HG03575 (cell line): ENCODE measurements around the gene RNF157.

ENCODE experiments used
- ATAC-seq: cut with Tn5 transposase; IDR thresholded peaks from one replicate; pipeline ENCODE4 v1.9.1; 2021; ENCODE audit not compliant: unreplicated experiment, insufficient number of reproducible peaks, low FRiP score; ENCODE audit errors: extremely low read depth

The RNF157 gene

DNA sequence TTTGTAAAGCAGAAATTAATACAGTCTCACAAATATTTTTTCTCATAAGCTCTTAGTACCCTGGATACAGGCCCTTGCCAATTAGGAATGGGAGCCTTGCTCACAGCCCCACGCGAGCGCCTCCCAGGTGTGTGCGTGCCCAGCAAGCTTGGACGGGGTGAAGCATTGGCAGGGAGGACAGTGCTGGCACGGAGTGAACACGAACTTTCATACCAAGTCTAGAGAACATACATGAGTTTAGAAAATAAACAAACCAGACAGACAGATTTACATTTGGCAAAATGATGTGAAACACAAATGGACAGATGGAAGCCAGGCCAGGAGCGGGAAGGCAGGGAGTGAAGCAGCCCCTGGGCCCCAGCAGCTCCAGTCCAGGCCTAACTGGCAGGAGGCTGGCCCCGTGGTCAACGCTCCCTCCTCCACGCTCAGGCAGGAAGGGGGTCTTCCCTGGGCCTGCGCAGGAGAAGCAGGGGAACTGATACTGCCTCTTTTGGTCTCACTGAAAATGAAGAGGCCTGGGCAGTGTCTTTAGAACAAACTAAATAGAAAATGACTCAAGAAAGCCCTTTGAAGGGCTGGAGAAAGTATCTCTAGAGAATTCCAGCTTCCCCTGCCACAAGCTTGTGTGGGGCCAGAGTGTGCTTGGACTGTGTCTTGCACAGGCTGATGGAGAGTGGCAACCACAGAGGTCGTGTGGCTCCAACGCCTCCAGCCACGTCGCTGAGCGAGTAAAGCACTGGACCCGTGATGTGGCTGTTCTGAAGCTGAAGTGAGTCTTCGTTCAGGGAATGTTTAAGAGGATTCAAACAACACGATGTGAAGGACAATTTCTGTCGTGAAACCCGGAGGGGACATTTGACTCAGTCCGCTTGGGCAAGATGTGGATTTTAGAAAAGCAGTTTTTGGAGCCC lies 89.3 kb downstream of the RNF157 start:
- no peak for ATAC-seq

DNA sequence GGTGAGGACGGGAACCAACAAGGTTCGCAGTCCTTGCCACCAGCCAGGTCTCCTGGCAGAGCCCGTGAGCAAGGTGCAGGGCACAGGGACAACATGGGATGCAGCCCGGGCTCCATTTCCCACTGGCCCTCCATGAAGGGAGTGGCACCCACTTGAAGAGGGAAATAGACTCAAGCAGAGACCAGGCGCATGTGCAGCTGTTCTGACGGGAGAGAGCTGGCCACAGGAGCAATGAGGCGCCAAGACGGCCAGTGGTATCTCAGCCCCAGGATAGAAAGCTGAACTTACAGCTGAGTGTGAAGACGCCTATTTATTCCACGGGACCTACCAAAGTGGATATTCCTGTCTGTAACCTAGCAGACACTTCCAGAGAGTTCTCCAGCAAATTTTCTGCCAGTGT lies 91.1 kb downstream of the RNF157 start:
- no peak for ATAC-seq

DNA sequence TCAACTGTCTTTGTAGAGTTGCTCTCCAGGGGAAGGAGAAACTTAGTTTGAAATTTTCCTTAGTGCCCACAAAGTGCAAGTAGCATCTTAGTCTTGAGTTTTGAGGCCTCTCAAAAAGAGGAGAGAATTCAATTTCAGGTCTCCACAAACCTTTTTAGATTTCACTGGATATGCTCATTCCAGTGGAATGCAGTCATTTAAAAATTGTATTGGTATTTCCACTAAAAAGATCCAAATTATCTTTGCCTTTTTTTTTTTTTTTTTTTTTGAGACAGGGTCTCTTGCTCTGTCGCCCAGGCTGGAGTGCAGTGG lies 92.3 kb downstream of the RNF157 start:
- ATAC-seq: no peak

DNA sequence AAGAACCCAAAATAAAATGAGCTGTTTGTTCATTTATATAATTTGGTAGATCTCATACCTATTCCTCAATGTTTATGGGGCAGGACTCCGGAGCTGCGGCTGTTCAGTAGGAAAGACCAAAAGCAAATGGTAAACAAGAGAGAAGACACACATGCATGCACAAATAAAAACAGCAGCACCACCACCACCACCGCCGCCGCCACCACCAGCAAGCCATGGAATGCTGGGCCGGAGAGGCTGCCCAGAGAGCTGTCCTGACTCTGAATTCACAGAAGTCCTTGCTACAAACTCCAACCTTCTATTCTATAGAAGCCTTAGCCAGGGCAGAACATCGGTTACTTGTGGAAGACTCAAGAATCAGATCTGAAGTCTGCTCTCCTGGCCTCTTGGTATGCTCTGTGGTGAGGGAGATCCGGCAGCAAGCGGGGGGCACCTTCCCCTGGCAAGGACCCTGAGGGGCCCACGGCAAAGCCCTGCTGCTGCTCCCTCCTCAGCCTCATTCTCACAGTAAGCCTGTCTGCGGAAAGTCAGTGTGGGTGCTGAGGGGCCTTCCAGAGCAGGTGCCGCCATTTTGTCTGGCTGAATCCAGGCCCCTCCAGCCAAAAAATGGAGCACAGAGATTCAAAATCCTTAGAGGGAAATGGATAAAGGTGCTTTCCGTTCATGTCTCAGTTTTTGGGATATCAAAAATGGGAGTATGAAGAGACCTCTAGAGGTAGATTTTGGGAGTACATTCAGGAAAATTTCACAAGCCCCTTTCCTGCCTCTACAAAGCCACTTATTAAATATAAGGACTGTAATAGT lies 92.9 kb downstream of the RNF157 start:
- ATAC-seq: no peak

DNA sequence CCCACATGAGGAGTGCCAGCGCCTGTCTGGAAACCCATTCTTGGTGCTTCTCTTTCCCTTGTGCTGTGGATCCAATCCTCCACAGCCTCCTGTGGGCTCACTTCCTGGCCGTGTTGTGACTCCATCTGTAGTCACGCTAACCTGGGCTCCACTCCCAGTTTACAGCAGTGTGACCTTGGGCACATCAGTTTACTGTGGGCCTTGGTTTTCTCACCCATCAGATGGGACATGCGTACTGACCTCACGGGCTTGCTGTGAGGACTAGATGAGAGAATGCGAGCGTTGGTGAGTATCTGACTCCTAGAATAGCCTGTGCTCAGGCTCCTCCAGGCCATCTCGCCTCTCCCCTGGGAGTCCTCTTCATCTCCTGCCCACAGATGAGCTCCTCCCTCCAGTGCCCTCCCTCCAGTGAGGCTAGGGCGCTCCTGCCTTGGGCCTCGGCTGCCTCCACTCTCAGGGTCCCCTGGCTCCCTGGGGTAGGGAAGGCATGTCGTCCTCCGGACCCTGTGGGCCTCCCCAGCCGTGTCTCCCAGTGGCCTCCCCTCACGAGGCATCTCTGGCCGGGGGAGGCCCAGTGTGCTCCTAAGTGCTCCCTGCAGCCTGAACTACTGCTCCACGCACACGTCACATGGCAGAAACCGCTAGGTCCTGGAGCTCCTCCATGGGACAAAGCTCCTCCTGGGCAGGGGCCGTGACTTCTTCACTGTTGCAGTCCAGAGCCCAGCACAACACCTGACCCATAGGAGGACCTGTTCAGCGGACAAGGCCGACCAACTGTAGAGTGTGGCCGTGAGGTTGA lies 94.0 kb downstream of the RNF157 start:
- no peak for ATAC-seq

DNA sequence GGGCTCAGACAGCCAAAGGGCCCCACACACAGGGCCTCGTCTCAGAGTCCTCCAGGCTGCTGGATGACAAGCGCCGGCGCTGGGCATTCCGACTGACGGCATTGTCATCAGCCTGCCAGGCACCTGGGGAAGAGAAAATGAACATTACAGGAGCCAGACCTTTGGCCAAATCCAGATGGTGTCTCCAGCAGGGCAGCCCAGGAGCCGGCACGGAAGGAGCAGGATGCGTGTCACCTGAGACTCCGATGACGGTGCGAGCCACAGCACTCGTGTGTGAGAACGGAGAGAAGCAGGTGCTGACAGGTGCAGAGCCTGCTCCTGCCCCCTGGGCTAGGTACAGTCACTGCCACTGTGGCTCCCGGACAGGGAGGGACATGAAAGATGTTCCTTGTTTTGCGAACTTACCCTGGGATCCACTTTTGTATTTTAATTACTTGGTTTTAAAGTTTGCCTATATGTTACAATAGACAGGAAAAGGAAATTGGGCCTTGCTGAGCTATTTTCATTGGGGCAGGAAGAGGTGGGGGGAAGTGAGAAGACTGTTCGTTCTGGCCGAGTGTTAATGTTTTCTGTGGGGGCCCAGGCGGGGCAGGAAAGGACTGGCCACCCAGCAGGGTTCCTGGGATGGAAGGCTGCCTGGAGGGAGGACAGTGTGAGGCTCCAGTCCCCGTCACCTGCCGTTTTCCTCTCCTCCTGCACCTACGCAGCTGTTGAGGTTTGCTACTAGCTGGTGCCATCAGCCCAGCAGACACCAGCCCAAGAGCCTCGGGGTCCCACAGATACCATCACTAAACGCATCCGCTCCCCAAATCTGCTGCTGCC lies 94.9 kb downstream of the RNF157 start:
- ATAC-seq: no peak

DNA sequence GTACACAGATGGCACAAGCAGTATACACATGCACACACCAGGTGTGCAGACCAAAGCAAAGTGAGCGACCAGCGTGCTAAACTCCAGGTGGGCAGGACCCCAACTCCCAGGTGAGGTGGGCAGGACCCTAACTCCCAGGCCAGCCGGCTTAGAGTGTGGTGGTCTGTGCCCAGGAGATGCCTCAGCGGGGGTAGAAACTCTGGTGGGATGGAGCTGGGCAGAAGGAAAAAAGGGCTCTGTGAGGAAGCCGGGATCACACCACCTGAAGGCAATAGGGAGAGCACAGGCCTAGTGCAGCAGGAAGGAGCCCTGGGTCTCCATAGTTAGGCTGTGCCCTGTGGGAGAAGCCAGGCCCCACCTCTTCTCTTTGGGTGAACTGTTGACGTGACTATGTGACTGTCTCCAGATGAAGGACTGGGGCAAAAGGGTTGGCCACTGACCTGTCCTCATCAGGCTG lies 97.7 kb downstream of the RNF157 start:
- no peak for ATAC-seq

DNA sequence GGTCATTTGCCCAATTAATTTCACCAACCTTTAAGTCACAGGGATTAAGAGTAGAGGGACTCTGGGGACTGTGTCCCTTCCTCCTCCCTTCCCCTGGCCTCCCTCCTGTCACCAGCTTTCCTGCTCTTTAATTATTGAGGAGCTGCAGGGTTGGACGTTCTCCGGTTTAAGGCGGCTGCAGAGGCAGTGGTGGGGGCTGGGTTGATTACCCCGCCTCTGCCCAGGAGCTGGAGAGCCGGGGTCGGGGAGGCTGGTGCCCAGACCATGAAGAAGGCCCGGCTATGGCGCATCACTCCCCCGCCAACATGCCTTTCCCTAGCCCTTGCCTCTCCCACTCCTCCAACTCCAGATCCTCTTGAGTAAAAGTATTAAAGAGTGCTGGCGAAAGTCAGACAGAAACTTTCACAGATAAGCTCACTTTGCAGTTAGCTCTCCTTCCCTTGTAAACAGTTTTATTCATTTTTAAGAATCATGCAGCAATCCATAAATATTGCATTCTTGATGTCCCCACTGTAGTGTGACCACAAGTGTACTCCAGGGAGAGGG lies 98.2 kb downstream of the RNF157 start:
- ATAC-seq: no peak

DNA sequence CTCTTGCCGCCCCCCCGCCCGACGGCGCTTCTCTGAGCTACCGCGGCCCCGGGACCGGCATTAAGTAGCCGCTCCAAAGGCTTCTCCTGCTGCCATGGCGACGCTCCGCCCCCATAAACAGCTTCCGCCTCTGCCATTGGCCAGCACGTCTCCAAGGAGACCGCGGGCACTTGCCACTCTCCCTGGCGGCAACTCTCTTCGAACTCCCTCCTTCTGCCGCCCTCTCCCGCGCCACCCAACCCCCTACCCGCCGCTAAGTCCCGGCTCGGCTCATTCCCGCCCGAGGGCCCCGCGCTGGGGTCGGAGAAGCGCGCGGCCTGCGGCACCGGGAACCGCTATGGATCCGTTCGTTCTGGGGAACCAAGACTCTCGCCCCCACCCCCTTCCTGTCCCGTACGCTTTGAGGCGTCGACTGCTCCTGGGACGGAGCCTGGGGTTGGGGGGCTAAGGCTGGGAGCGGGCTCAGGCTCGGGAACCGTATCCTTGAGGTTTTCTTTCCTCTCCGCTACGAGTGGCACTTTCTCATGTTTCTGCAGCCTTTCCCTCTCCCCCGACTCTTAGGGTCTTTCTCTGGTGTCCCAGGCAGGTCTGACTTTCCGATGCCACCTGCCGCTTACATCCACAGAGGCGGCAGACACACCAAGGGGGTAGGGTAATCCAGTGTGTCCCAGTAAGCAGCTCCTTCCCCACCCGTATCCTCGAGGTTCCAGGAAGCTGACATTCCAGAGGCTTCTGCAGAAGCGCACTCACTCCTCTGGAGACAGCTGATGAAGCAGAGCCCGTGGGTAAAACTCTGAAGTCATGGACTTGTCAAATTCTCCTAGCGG lies 98.9 kb downstream of the RNF157 start, which contains the start of gene FOXJ1:
Gene FOXJ1, minus strand, starts transcription at position 34 of the 827 bp plus-strand sequence. CDS start 850 bp downstream, outside the sequence.
- ATAC-seq: no peak

DNA sequence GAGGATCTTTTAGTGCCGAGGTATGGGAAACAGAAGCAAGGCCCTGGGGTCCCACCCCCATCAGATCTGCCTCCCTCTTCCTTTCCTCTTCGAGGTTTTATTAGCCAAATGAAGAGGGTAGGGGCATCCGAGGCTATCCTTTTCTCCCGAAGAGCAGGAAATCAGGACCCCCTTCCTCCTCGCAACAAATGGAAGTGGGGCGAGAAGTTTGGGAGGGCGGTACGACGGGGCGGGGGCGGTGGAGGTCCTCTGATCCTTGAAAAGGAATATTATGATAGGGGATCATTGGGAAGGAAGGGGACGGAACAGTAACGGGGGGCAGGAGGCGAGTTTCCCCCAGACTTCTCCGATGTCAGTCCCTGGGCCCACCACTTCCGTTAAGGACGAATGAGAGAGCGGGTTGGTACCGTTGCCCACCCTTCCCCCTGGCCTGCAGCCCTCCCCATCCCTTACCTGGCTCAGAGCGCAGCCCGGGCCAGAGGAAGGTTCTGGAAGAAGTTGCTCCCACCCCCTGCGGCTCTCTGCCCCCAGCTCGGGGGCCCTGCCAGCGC lies 99.6 kb downstream of the RNF157 start:
- ATAC-seq: no peak

DNA sequence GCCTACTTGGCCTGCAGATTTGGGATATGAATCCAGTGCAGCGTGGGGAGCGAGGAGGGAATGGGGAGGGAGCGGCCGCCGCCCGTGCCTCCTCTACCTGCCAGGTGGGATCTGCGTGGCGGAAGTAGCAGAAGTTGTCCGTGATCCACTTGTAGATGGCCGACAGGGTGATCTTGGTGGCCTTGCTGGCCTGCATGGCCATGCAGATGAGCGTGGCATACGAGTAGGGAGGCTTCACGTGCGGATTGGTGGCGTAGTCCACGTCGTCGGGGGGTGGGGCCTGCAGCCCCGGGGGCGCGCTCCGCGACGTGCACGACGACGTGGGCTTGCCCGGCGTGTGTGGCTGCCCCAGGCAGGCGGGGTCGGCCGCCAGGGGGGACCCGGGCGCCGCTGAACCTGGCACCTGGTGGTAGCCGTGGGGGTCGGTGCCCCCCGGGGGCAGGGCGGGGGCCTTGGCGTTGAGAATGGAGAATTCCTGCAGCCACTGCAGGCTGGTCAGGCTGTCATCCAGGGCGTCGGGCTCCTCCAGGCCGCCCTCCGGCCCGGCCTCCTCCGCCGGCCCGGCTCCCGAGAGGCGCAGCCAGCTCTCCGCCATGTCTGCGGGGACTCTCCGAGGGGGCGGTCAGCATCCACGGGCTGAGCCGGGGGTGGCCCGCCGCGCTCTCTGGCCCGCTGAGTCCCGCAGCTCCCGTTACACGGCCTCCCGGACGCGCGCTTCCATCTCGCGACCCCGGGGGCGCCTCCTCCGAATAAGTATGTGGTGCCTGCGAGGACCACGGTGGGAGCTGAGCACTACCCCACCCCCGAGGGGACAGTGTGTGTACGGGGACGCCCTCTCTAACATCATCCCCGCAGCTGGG lies 100.3 kb downstream of the RNF157 start:
- no peak for ATAC-seq

DNA sequence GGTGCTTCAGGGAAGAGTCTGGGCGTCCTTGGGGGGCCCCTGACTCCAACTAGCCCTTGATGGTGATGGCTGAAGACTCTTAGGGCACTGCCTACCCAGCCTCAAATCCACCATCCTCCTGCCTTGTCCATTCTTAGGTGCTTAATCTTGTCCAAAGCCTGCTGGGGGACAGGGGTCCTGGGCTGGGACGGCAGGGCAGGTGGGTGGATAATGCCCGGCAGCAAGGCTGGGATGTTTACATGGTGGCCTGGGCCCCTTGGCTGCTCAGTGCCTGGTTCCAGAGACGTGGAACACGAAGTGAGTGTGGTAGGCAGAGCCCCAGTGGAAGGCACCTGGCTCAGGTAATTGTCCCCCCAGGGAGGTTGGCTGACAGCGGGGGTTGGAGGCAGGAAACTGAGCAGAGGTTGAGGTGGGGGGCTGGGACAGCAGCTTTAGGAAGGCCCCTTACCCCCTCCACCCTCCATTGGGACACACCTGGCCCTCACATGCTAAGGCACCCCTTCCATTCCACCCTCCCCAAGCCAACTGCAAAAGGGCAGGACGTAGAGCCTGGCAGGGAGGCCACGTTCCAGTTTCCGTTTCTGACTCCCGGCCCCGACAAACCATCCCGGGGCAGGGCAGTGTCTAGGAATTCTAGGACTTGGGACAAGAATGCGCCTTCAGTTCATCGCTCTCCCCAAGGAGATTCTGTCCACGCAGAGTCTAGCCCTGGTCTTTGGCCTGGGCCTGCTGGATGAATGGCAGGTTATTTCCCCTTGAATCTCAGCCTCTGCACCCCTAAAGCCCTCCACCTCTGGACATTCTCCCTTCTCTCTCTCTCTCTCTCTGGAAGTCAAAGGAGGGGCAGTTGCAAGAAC lies 101.2 kb downstream of the RNF157 start:
- no peak for ATAC-seq

DNA sequence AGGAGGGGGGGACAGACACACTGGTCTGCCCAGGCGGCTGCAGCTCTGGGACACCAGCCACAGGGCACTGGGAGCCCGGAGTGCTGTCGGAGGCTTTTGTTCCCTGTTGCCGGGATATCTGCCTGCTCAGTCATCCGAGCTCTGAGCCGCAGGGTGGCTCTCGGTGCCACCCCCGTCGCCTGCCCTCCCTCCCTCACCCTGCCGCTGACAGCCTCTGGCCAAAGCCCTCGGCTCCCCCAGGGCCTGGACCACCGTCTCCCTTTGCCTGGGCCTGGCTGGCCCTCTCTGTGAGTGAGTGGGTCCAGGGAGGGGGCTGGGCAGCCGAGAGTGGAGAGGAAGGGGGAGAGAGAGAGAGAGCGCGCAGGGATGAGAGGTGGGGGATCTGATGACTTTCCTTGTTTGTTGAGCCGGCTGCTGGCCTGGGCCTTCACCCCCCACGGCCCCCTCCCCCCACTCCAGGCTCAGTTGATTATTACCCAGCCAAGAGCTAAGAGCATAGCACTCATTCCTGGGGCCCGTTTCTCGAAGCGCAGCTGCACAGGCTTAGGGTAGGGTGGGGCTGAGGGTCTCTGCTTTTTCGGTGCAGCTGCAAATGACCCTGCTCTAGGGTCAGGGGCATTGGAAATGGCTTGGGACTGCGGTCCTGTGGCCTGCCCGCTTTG lies 101.9 kb downstream of the RNF157 start:
- no peak for ATAC-seq

DNA sequence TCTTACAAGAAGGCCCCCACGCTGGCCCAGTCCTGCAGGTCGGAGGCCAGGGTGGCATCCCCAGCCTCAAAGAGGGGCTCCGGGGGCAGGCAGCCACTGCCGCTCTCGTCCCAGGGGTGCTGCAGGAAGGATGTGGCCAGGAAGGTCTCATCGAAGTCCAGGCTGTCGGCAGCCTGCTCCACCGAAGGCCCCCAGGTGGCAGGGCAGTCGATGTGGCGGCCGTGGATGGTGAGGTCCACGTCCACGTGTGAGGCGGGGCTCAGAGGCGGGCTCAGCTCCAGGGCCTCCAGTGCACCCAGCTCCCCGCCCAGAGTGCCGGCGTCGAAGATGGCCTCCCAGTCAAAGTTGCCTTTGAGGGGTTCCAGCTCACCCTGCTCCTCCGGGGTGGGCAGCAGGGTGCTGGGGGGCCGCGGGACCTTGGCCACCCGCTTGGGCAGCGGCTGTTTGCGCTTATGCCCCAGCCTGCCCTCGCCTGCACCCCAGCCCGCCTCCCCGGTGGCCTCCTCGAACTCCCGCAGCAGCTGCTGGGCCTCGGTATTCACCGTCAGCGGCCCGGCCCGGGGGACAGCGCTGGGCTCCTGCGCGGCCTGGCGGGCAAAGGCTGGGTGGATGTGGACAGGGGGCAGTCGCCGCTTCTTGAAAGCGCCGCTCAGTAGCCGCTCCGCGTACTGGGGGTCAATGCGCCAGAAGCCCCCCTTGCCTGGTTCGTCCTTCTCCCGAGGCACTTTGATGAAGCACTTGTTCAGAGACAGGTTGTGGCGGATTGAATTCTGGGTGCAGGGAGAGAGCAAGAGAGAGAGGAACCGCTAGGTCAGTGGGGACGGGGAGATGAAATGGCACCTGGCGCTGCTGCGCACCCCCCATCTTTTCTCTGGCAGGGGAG lies 102.7 kb downstream of the RNF157 start:
- no peak for ATAC-seq
